Activated CD4-positive, alpha-beta memory T cell treated with anti-CD3 and anti-CD28 coated beads for 36 hours (primary cell): ENCODE data around the gene SLC1A5. TPM values are rescaled to one million over a fixed set of nuclear protein-coding genes. Genes with fewer than 3 reads are reported as not detected.

Experiments used
- CTCF ChIA-PET: fragments of 350-600 bp; sonication (Branson Sonifier 250); formaldehyde crosslinking; loops from one replicate; lab custom pipeline; 2021; ENCODE audit warnings: antibody characterized with exemption, inconsistent platforms; lab: Charles Lee
- POLR2A ChIA-PET: fragments of 350-600 bp; sonication (Branson Sonifier 250); formaldehyde crosslinking; loops from one replicate; lab custom pipeline; 2021; ENCODE audit warnings: antibody characterized with exemption; lab: Charles Lee
- DNase-seq: peaks from one replicate; pipeline ENCODE4 v3.0.0-alpha.2; 2020
- H3K27ac Mint-ChIP-seq: one replicate; pipeline ENCODE4 v1.8.0; 2021; ENCODE audit warnings: mixed read lengths
- H3K27me3 Mint-ChIP-seq: one replicate; pipeline ENCODE4 v1.8.0; 2021; ENCODE audit warnings: mixed read lengths
- H3K36me3 Mint-ChIP-seq: one replicate; pipeline ENCODE4 v1.8.0; 2021; ENCODE audit warnings: mixed read lengths
- H3K4me1 Mint-ChIP-seq: one replicate; pipeline ENCODE4 v1.8.0; 2021; ENCODE audit warnings: low read depth, mixed read lengths
- H3K4me3 Mint-ChIP-seq: one replicate; pipeline ENCODE4 v1.8.0; 2021; ENCODE audit warnings: mild to moderate bottlenecking, mixed read lengths
- H3K9me3 Mint-ChIP-seq: one replicate; pipeline ENCODE4 v1.8.0; 2021; ENCODE audit warnings: mixed read lengths
- intact Hi-C: fragments of 100-400 bp; cut with micrococcal nuclease; formaldehyde crosslinking; loops from one replicate; pipeline ENCODE4 v1.15.1; 2023
- total RNA-seq, 2 experiments: library from RNA; stranded (reverse); gene quantifications; one replicate each; pipeline ENCODE4 v1.2.3, GENCODE V29; 2021

SLC1A5 gene
- total RNA-seq, 2 experiments from 2014 or later = 202 to 205 TPM

DNA sequence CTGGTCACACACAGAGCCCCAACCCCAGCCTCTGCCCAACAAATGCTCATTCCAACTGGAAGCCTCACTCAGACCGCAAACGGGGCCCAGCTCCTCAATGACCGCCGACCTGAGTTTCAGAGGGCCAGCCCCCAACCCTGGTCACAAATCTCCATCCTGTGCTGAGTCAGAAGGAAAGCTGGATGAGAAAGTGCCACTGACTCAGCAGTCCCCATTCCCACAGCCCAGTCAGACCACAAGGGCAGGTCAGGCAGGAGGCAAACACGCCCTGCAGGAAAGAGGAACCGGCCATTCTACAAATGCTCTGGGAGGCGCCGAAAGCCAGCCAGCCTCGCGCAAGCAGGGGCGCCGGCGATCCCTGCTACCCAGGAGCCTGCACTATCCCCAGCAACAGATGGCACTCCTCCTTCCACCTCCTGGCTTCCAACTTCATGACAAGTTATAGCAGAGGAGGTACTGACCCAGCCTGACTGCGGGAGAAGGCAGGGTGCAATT lies 57.3 kb downstream of the SLC1A5 start:
- Mint-ChIP-seq H3K9me3 (no peaks in the 10 kb centered on the region), H3K36me3 (peaks cover 41% of the 10 kb centered on the region), H3K4me1 (peaks cover 18% of the 10 kb centered on the region), H3K4me3 (no peak overlapping the region), H3K27ac (no peak overlapping the region), H3K27me3 (no peaks in the 10 kb centered on the region)
- peak; percentile 19 for DNase-seq
- intact Hi-C loops = no loop called here
- POLR2A ChIA-PET = interaction anchor here (0.6 kb wide), 1 partner anchor 317 kb away, joined by 3 read pairs; no protein-coding TSS in a partner anchor
- CTCF ChIA-PET = interaction anchor here (0.8 to 6.4 kb wide), 6 partner anchors 11 to 201 kb away, joined by 3 to 121 read pairs (median 6); no protein-coding TSS in a partner anchor

DNA sequence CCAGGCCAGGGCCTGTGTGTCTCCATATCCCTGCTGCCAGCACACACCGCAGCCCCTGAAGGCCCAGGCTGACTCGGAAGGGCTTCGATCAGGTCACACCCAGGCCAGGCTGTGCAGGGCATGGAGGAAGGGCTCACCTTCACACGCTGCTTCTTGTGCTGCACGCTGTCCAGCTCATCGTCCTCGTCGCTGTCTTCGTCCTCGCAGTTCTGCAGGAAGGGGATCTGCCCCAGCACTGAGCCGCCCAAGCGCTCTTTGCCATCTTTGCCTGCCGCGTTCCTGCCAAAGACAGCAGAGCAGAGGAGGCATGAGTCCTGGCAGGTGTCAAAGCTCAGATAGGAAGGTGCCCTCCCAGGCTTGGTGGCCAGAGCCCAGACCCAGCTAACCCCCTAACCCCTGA lies 57.8 kb downstream of the SLC1A5 start:
- Mint-ChIP-seq H3K36me3 (peaks cover 46% of the 10 kb centered on the region), H3K4me3 (no peak overlapping the region), H3K27me3 (no peaks in the 10 kb centered on the region), H3K27ac (no peak overlapping the region), H3K4me1 (peaks cover 18% of the 10 kb centered on the region), H3K9me3 (no peaks in the 10 kb centered on the region)
- intact Hi-C loops = no loop called here
- POLR2A ChIA-PET = no interaction called here
- CTCF ChIA-PET = interaction anchor here (0.6 to 6.4 kb wide), 8 partner anchors 10 to 94 kb away, joined by 3 to 121 read pairs (median 6); no protein-coding TSS in a partner anchor
- DNase-seq = no peak

DNA sequence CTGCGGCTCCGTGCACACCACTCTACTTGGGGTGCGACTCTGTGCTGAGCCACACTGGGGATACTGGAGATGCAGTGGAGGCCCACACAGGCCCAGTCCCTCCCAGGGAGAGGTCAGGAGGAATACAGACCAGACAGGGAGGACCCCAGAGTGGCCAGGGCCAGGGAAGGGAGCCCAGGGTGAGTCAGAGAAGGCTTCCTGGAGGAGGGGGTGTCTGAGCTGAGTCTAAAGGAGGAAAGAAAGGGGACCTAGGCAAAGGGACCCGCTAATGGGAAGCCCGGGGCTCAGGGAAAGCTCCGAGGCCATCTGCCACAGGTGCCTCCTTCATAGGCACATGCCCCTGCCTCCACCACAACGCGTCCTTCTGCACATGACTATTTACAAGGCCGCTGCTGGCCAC lies 58.2 kb downstream of the SLC1A5 start:
- Mint-ChIP-seq H3K4me1 (peaks cover 18% of the 10 kb centered on the region), H3K4me3 (no peak overlapping the region), H3K9me3 (no peaks in the 10 kb centered on the region), H3K27me3 (no peaks in the 10 kb centered on the region), H3K36me3 (peaks cover 47% of the 10 kb centered on the region), H3K27ac (no peak overlapping the region)
- POLR2A ChIA-PET = interaction anchor here (1.3 kb wide), 1 partner anchor 129 kb away, joined by 3 read pairs; the partner anchor contains the start of gene CALM3
- CTCF ChIA-PET = interaction anchor here (0.6 to 6.4 kb wide), 12 partner anchors 10 to 283 kb away, joined by 3 to 121 read pairs (median 9); partner anchors contain the start of genes FKRP and PRKD2
- intact Hi-C loops = no loop called here
- DNase-seq = no peak

DNA sequence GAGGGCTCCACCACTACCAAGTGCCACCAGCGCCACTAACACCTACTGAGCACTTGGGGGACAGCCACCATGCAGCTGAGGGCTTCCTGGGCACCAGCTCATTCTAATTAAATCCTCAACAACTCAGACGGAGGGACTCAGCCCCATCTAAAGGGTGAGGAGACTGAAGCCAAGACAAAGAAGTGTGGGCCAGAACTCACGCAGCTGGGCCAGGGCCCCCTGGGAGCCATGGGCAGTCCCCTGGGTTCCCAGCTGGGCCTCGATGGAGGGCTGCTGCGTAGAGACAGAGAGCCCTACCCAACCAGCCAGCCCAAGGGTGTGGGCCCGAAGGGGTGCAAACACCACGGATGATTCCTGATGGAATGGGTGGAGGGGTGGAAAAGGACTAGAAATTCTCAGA lies 58.7 kb downstream of the SLC1A5 start:
- H3K36me3 Mint-ChIP-seq = peaks cover 48% of the 10 kb centered on the region
- H3K27me3 Mint-ChIP-seq = no peaks in the 10 kb centered on the region
- H3K27ac Mint-ChIP-seq = no peak overlapping the region
- H3K4me1 Mint-ChIP-seq = peaks cover 18% of the 10 kb centered on the region
- intact Hi-C loops = no loop called here
- no peak overlapping the region for H3K4me3 Mint-ChIP-seq
- no peak for DNase-seq
- H3K9me3 Mint-ChIP-seq = no peaks in the 10 kb centered on the region
- ChIA-PET CTCF (interaction anchor here (0.6 to 6.4 kb wide), 17 partner anchors 8 to 283 kb away, joined by 3 to 121 read pairs (median 7); partner anchors contain the start of genes FKRP and PRKD2), POLR2A (interaction anchor here (1.3 kb wide), 1 partner anchor 129 kb away, joined by 3 read pairs; the partner anchor contains the start of gene CALM3)

DNA sequence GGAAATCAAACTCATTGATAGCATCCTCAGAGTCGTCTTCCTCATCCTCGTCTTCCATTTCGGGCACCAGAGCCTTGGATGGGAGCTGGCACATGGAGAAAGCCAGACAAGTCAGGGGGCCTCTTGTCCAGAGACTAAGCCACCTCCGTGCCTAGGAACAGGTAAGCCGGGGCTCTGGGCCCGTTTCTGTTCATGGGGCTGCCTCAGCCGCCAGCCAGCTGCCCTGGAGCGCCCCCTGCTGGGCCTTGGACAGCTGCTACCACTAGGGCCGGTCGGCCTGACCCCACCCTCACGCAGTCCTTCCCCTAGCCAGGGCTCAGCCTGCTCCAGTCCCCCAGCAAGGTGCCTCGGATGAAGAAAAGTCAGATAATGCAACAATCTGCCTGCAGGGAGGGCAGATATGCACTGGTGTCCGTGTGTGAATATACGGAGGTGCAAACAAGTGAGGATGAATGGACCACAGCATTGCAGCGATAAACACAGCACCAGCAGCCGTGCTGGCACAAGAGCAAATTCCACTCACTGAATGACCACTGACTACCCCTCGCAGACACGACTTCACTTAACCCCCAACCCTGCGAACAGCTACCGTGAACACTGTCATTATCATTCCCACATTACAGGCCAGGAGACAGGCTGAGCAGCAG lies 59.6 kb downstream of the SLC1A5 start:
- Mint-ChIP-seq H3K36me3 (peaks cover 51% of the 10 kb centered on the region), H3K27me3 (no peaks in the 10 kb centered on the region), H3K4me3 (no peak overlapping the region), H3K27ac (no peak overlapping the region), H3K4me1 (peaks cover 18% of the 10 kb centered on the region), H3K9me3 (no peaks in the 10 kb centered on the region)
- intact Hi-C loops = loop anchor here (1.0 kb wide), 1 partner anchor 25 kb away; no protein-coding TSS in a partner anchor
- ChIA-PET CTCF (interaction anchor here (0.8 to 6.4 kb wide), 31 partner anchors 9 to 199 kb away, joined by 3 to 121 read pairs (median 5); partner anchors contain the start of genes CALM3, DACT3, FKRP and PRKD2), POLR2A (interaction anchor here (0.5 to 1.3 kb wide), 2 partner anchors 54 to 128 kb away, joined by 3 read pairs; partner anchors contain the start of gene CALM3)
- peak; percentile 82 for DNase-seq

DNA sequence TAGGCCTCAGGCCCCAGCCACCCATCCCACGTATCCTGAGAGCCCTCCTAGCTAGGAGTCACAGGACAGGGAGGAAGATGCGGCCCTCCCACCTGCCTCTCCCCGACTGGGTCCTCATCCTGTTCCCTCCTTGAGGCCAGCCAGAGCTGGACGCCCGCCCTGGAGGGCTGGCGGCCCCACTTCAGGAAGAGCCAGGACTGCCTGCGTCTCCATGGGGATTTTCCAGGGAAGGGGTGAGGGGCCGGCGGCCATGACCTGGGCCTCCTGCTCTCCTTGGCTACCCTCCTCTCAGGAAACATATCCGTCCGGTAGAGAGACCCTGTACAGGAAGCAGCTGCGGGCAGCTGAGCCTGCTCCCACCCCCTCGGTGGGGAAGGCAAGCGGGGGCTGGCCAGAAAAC lies 60.2 kb downstream of the SLC1A5 start:
- no peak overlapping the region for H3K4me3 Mint-ChIP-seq
- ChIA-PET CTCF (interaction anchor here (0.8 to 6.4 kb wide), 27 partner anchors 9 to 189 kb away, joined by 3 to 121 read pairs (median 5); partner anchors contain the start of genes CALM3, DACT3, FKRP and PRKD2), POLR2A (interaction anchor here (0.5 kb wide), 1 partner anchor 54 kb away, joined by 3 read pairs; no protein-coding TSS in a partner anchor)
- peaks cover 48% of the 10 kb centered on the region for H3K36me3 Mint-ChIP-seq
- no peak overlapping the region for H3K27ac Mint-ChIP-seq
- no peaks in the 10 kb centered on the region for H3K9me3 Mint-ChIP-seq
- no peak for DNase-seq
- intact Hi-C loops = loop anchor here (1.0 kb wide), 1 partner anchor 24 kb away; no protein-coding TSS in a partner anchor
- H3K27me3 Mint-ChIP-seq = no peaks in the 10 kb centered on the region
- H3K4me1 Mint-ChIP-seq = peaks cover 18% of the 10 kb centered on the region

DNA sequence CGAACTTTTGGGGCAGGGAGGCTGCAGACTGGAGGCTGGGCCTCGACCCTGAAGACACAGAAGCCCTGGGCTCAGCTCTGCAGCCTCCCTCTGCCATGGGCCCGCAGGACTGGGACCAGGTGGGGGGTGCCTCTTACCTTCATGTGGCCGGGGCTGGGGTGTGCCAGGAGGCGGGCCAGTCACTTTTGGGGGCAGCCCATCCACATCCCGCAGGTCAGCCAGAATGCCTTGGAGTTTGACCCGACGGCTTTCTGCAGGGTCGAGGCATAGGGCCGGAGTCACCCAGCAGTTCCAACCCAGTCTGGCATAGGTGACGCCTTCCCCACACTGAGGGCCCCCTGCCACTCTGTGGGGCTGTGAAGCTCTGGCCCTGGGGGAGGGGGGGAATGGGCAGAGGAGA lies 60.6 kb downstream of the SLC1A5 start:
- H3K9me3 Mint-ChIP-seq = no peaks in the 10 kb centered on the region
- intact Hi-C loops = loop anchor here (1.0 kb wide), 1 partner anchor 23 kb away; no protein-coding TSS in a partner anchor
- H3K27me3 Mint-ChIP-seq = no peaks in the 10 kb centered on the region
- H3K27ac Mint-ChIP-seq = no peak overlapping the region
- no peak for DNase-seq
- H3K4me3 Mint-ChIP-seq = no peak overlapping the region
- ChIA-PET CTCF (interaction anchor here (0.9 to 6.4 kb wide), 19 partner anchors 10 to 126 kb away, joined by 3 to 121 read pairs (median 8); partner anchors contain the start of genes CALM3, DACT3, FKRP and PRKD2), POLR2A (no interaction called here)
- peaks cover 45% of the 10 kb centered on the region for H3K36me3 Mint-ChIP-seq
- H3K4me1 Mint-ChIP-seq = peaks cover 18% of the 10 kb centered on the region

DNA sequence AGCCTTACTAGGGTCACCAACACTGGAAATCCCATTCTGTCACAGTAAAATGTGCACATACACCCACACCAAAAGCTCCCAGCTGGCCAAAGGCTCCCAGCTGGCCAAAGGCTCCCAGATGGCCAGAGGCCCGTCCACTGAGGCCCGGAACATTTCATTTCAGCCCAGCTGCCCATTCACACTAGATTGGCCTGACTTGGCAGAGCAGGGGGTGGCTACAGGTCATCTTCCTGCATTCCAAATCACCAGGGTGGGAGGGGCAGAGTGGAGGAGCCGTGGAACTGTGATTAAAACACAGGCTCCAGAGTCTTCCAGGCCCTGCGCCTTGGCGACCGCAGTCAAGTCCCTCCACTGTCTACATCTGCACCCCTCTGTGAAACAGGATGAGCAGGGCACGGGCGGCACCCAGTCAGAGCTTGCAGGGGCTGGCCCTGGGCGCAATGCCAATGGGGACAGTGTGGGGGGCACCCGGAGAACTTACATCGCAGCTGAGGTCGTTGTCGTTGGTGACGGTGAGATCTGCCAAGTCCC lies 61.4 kb downstream of the SLC1A5 start:
- H3K4me1 Mint-ChIP-seq = peaks cover 17% of the 10 kb centered on the region
- no peaks in the 10 kb centered on the region for H3K27me3 Mint-ChIP-seq
- ChIA-PET CTCF (interaction anchor here (1.0 to 6.4 kb wide), 3 partner anchors 12 to 23 kb away, joined by 3 to 121 read pairs (median 3); no protein-coding TSS in a partner anchor), POLR2A (interaction anchor here (0.6 kb wide), 1 partner anchor 21 kb away, joined by 4 read pairs; no protein-coding TSS in a partner anchor)
- peaks cover 46% of the 10 kb centered on the region for H3K36me3 Mint-ChIP-seq
- intact Hi-C loops = no loop called here
- no peaks in the 10 kb centered on the region for H3K9me3 Mint-ChIP-seq
- no peak for DNase-seq
- no peak overlapping the region for H3K27ac Mint-ChIP-seq
- no peak overlapping the region for H3K4me3 Mint-ChIP-seq

DNA sequence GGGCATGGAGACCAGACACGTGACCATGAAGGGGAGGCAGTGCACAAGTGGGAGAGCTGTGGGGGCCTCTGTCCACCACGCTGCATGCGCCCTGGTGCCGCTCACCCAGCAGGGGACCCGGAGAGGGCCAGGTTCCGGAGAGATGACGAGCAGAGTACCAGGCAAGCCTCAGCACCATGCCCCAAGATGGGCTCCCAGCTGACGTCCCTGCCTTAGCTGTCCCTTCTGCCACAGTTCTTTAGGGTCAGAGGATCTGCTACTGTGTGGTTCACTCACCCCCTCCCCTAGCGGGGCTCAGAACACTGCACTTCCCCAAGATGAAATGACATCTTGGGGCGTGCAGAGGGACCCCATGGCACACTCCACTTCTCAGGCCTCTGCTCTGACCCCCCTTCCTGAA lies 61.8 kb downstream of the SLC1A5 start:
- Mint-ChIP-seq H3K9me3 (no peaks in the 10 kb centered on the region), H3K27me3 (no peaks in the 10 kb centered on the region), H3K27ac (no peak overlapping the region), H3K4me1 (peaks cover 13% of the 10 kb centered on the region), H3K4me3 (no peak overlapping the region), H3K36me3 (peaks cover 45% of the 10 kb centered on the region)
- intact Hi-C loops = no loop called here
- ChIA-PET POLR2A (interaction anchor here (0.6 kb wide), 1 partner anchor 21 kb away, joined by 4 read pairs; no protein-coding TSS in a partner anchor), CTCF (interaction anchor here (1.0 to 6.4 kb wide), 3 partner anchors 11 to 22 kb away, joined by 3 to 121 read pairs (median 3); no protein-coding TSS in a partner anchor)
- no peak for DNase-seq

DNA sequence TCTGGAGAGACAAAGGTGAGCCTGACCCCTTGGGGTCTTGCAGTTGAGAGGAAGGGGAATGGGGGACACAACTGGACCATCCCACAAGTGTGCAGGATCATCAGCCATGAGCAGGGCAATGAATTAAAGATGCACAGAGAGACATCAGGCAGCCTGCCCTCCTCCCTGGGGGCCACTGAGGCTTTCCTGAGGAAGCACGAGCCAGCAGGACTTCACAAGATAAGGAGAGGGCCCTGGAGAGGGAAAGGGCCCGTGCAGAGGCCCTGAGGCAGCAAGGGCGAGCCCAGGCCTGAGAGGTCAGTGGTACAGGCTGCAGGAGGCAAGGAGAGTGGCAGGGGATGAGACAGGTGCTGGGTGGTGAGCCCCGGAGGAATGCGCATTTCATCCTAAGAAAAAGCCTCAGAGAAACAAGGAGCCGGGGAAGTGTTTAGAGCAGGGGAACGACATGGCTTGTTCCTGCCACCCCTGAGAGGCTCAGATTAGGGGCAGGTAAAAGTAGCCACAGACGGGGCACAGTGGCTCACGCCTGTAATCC lies 62.5 kb downstream of the SLC1A5 start:
- peaks cover 8% of the 10 kb centered on the region for H3K4me1 Mint-ChIP-seq
- H3K27me3 Mint-ChIP-seq = no peaks in the 10 kb centered on the region
- H3K4me3 Mint-ChIP-seq = no peak overlapping the region
- intact Hi-C loops = no loop called here
- H3K36me3 Mint-ChIP-seq = peaks cover 47% of the 10 kb centered on the region
- H3K9me3 Mint-ChIP-seq = no peaks in the 10 kb centered on the region
- no peak for DNase-seq
- ChIA-PET CTCF (interaction anchor here (1.0 to 6.4 kb wide), 3 partner anchors 11 to 22 kb away, joined by 3 to 121 read pairs (median 5); no protein-coding TSS in a partner anchor), POLR2A (no interaction called here)
- H3K27ac Mint-ChIP-seq = no peak overlapping the region
